NCI-H2107 treated with DMSO at 0.1 percent for 48 hours (cell line): ENCODE measurements around the gene FA2H.

Experiments
- DNase-seq: peaks from one replicate; lab custom pipeline; 2025; ENCODE audit not compliant: unreplicated experiment; lab: John Stamatoyannopoulos, UW

The FA2H gene

GRCh38 chr16:74745109-74745615 is 29.5 kb downstream of the FA2H start:
- DNase-seq, result no peak

DNA sequence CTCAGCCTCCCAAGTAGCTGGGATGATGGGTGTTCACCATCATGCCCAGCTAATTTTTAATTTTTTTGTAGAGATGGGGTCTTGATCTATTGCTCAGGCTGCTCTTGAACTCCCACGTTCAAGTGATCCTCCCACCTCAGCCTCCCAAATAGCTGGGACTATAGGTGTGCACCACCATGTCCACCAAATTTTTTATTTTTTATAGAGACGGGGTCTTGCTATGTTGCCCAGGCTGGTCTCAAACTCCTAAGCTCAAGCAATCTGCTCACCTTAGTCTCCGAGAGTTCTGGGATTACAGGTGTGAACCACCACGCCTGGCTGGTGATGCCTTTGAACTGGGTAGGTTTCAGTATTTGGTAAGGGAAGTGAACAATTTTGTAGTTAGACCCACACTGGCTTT is 30.1 kb downstream of the FA2H start:
- DNase-seq, result no peak

GRCh38 chr16:74743668-74744299 is 30.8 kb downstream of the FA2H start:
- DNase-seq, result peak; percentile 82

DNA sequence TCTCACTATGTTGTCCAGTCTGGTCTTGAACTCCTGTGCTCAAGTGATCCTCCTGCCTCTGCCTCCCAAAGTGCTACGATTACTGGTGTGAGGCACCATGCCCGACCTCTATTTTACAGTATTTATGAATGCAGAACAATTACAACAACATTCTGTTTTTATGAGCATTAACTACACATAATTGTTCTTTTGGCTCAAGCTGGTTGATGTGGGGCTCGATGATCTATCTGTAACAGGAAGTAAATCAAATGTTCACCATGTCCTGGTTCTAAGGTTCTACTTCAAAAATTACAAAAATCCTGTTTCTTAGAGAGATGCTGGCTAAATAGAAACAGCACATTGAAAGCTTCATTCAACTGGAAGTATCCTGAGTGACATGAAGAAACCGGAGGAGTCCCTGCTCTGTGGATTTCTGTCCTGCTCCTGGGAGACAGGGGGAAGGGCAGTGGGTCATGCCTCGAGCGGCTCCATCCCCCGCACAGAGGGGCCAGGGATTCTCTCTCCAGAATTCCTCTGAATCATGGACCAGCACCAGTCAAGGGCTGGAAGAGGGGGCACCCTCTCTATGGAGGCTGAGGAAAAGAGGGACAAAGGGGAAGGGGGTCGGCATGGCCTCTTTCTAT is 31.5 kb downstream of the FA2H start:
- no peak for DNase-seq

DNA sequence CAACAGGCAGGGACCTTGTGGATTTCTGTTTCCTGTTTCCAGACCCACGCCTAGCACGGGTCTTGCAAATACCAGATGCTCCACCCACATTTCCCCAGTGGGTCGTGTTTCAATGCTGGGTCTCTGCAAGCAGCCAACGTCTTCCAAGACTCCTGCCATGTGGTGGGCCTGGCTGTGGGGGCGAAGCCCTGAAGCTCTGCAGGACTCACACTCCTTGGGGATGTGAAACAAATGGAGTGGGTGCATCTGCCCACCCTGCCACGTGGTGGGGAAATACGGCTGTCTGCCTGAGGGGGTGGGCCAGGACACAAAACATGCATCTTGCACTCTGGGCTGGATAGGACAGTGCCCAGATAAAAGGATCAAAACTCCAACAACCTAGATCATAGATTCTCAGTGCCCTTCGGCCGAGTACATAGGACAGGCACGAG is 32.6 kb downstream of the FA2H start:
- no peak for DNase-seq

DNA sequence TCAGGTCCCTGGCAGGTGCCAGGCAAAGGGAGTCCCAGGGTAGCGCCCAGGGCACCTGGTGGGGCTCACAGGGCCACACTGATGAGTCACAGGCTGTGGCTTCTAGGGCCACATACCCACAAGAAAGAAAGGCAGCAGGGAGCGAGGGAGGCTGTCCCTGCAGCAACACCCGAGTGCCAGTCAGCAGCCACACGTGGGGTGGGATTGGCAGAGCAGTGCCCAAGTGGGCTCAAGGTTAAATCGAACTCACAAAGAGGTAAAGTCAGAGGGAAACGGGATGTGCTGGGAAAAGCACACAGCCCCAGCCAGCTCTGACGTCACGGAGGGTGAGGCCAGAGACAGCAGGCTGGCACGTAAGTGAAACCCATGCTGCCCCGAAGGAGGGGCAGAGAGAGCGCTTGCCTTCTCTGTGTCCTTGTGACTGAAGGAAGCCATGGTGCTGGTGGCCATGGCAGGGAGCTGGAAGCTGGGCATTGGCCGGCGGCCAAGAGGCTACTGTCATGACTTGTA is 33.8 kb downstream of the FA2H start:
- no peak for DNase-seq

GRCh38 chr16:74739275-74739674 is 35.3 kb downstream of the FA2H start:
- DNase-seq, result no peak

GRCh38 chr16:74738816-74739215 is 35.8 kb downstream of the FA2H start:
- DNase-seq, result no peak

DNA sequence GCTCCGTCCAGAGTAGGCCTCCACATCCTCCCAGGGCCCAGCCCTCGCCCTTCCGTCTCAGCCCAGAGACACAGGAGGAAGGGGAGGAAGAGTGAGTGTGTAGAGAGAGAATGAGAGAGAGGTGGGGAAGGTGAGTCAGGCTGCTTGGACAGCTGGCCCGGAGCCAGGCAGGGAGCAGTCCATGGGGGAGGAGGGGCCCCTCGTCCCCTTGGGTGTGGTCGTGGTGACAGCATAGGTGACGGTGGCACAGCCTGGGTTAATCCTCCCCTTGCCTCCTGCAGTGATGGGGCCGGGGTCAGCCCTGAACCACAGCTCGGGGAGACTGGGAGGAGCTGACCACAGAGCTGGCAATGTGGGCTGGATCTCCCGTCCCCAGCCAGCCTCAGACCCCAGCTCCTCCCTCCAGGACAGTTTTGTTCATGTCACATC is 36.5 kb downstream of the FA2H start:
- DNase-seq, result no peak

DNA sequence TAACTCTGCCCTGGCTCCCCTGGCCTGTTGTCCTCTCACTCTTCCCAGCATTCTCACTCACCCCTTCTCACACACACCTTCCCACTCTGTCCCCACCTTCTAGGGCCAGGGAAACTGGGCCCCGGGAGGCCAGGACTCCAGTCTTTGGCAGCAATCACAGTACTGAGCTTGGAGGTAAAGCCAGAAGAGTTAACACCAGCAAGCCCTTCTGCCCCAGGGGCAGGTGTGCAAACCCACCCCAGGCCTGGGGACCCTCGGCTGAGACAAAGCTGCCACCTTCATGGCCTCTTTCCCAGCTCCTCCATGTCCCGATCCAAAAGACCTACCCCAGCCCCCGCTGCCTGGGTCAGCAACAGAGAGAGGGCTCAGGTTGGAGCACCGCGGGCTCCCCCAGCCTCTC is 37.1 kb downstream of the FA2H start:
- no peak for DNase-seq

- DNase-seq, result no peak
Observed at GRCh38 chr16:74736531-74737157, 38.0 kb downstream of the FA2H start.

DNA sequence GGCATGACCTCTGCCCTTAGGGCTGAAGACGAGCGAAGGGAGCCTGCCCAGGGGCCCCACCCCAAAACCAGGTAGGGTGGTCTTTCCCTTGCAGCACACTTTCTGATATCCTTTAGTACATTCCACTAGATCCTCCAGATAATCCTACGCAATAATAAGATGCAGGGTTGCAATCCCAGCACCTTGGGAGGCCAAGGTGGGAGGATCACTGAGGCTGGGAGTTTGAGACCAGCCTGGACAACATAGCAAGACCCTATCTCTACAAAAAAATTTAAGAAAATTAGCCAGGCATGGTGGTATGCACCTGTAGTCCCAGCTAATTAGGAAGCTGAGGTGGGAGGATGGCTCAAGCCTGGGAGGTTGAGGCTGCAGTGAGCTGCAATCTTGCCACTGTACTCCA is 39.1 kb downstream of the FA2H start:
- no peak for DNase-seq

DNA sequence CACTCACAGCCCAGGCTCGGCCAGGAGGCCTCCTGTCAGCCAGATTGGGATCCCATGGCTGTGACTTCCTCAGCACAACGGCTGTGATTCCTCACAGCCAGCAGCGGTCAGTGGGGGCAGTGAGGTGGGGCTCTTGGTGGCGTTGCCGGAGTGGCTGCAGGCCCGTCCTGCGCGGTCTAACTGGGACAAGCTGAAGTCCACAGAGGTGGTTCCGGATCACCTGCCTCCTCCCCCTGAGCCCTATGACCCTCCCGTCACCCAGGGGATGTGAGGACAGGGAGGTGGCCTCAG is 39.5 kb downstream of the FA2H start:
- DNase-seq, result no peak

DNA sequence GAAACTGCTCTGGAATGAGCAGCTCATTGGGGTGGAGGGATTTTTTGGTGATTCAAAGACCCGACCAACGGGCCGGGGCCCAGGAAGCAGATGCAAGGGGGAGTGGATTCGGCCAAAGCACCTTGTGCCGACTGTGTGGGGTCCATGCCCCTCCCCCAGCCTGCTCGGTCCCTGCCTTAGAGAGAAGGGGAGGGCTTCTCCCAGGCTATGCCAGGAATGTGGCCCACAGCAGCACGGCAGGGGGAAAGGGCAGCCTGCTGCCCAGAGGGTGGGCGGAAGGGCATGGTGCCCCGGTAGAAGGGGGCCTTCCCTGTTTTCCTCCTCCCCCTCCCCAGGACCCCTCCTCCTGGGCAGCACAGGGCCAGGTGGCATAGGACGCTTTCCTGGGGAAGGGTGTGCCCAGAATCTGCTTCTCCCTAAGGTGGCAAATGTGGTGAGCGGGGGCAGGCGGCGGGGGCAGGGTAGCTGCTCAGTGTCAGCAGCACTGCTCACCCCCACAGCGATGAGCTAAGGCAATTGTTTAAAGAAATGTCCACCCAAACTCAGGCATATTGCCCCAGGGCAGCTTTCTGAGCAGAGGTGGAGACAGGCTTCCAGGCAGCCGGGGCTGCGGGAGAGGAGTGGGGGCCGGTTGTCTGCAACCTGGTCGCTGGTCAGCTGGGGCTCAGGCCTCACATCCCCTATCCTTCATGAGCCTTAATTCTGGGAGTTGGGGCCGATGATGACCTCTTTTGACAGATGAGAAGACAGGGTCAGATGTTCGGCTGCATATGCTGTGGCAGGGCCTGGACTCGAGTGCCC is 40.1 kb downstream of the FA2H start:
- no peak for DNase-seq

GRCh38 chr16:74732707-74733350 is 41.8 kb downstream of the FA2H start:
- DNase-seq, result no peak

- no peak for DNase-seq
Observed at GRCh38 chr16:74731853-74732477, 42.7 kb downstream of the FA2H start.

- DNase-seq, result no peak
Observed at GRCh38 chr16:74729783-74730683, 44.6 kb downstream of the FA2H start.

- DNase-seq, result no peak
Observed at GRCh38 chr16:74727903-74728302, 46.7 kb downstream of the FA2H start.

- DNase-seq, result no peak
Observed at GRCh38 chr16:74726716-74727115, 47.9 kb downstream of the FA2H start.
